G401.6 (cell line): ENCODE results near the gene TNRC6C.

Source experiments
- FAIRE-seq: peaks from 2 replicates; lab custom pipeline; 2012; peaks lifted over from hg19 to GRCh38; lab: Jason Lieb, UNC

TNRC6C gene

GRCh38 chr17:78019367-78019975, 61.0 kb downstream of the TNRC6C start:
- FAIRE-seq, result peak; percentile 96

DNA sequence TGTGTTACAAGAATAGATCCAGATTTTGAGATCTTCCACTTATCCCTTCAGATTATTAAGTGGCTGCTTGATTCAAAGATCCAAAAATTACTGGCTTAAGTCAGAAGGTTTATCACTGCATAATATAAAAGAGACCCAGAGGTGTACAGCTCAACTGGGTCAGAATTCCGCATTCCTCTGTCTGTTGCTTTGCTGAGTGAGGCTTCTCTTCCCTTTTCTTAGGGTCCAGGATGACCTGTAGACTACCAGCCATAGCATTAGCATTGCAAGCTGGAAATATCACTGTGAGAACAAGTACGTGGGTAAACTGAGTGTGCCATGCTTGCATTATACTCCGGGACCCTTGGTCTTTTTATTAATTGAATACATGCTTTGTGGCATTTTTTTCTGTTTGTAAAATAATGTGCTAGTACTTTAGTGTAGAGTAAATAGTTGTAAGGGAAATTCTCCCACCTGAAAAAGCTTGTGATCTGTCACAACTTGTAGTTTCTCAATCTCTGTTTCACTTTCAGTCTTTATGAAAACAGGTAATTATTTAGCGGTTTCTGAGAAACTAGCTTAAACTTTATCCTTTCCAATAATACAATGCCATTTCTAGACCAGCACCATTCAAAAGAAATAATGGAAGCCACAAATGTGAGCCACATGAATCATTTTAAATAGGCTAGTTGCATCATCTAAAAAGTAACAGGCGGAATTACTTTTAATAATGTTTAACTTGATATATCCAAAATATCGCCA, 61.6 kb downstream of the TNRC6C start:
- FAIRE-seq, result no peak

DNA sequence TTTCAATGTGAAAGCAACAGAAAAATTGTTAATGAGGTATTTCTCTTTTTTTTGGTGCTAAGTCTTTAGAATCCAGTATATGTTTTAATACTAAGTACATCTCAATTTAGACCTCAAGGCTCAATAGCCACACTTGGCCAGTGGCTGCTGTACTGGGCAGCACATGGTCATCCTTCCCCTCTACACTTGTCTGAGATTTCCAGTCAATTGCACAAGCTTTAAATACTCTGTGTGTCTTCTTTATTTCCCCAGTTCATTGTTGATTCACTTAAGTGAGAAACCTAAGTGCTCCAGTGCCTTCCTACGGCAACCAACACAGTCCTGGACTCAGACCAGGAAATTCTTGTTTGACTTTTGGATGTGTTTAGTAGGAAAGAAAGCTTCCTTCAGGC, 62.2 kb downstream of the TNRC6C start:
- no peak for FAIRE-seq

GRCh38 chr17:78022425-78022824, 63.9 kb downstream of the TNRC6C start:
- FAIRE-seq, result no peak

GRCh38 chr17:78023042-78023441, 64.5 kb downstream of the TNRC6C start:
- FAIRE-seq, result no peak

- no peak for FAIRE-seq
These were observed 67.9 kb downstream of the TNRC6C start for GRCh38 chr17:78026381-78026780.

GRCh38 chr17:78027121-78027520, 68.6 kb downstream of the TNRC6C start:
- FAIRE-seq, result no peak

DNA sequence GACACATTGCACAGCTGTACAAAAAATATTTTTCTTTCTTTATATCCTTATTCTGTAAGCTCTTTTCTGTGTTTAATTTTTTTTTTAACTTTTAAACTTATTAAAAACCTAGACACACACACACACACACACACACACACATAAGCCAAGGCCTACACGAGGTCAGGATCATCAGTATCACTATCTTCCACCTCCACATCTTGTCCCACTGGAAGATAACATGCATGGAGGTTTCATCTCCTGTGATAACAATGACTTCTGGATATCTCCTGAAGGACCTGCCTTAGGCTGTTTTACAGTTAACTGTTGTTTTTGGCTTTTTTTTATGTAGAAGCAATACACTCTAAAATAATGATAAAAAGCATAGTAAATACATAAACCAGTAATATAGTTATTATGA, 71.2 kb downstream of the TNRC6C start:
- no peak for FAIRE-seq

GRCh38 chr17:78031435-78031834, 72.9 kb downstream of the TNRC6C start:
- FAIRE-seq, result no peak

DNA sequence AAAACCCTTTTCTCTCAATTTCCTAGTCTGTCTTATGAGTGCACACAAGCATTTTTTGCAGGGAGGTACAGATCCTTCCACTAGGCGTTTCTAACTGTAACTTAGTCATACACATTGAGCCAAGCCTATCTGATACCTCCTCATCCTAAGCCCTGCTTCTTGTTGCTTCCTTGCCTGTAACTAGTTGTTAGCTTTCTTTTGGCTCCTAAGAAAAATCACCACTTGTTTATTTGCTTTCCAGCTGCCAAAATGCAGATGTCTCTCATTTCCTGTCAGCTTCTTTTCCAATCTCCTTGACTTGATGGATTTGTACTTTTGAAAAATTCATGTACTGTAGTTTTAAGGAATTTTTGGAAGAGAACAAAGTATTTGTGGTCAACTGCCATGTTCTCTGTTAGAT, 73.7 kb downstream of the TNRC6C start:
- FAIRE-seq, result no peak

- no peak for FAIRE-seq
These were observed 76.1 kb downstream of the TNRC6C start for GRCh38 chr17:78034429-78035091.

DNA sequence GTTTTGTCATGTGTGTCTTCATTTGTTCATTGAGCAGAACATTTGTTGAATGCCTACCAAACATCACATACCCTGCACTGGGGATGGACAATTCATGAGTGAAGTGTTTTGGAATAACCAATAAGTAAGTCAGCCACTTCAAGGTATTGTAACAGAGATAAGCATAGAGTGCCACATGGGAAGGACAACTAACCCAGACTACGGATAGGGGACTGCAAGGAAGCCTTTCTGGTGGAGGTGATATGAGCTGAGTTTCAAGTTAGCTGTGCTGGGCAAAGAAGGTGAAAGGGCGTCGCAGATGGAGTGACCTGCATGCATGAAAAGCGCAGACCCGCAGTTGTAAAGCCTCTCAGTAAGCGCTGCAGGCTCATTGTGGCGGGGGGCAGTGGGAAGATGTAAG, 78.8 kb downstream of the TNRC6C start:
- FAIRE-seq, result no peak

- no peak for FAIRE-seq
These were observed 80.3 kb downstream of the TNRC6C start for GRCh38 chr17:78038748-78039288.

DNA sequence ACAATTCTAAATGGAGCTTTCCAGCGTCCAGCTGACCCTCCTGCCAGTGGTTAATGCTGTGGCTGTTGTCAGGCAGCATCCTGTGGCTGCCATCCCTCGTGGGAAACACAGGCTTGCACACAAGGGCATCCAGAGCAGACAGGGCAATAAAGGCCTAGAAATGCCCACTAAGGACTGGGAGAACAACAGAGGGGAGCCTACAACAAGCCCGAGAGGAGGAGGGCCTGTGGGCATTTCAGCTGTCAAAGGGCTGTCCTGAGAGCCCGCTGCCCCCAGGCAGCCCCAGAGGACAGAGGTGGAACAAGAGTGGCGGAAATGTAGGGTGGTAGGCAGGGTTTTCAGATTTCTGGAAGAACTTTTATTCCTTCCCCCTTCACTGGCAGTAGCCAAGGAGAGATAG, 81.1 kb downstream of the TNRC6C start:
- FAIRE-seq, result no peak

- no peak for FAIRE-seq
These were observed 82.2 kb downstream of the TNRC6C start for GRCh38 chr17:78040440-78041385.

- FAIRE-seq, result no peak
These were observed 83.1 kb downstream of the TNRC6C start for GRCh38 chr17:78041386-78042179.

DNA sequence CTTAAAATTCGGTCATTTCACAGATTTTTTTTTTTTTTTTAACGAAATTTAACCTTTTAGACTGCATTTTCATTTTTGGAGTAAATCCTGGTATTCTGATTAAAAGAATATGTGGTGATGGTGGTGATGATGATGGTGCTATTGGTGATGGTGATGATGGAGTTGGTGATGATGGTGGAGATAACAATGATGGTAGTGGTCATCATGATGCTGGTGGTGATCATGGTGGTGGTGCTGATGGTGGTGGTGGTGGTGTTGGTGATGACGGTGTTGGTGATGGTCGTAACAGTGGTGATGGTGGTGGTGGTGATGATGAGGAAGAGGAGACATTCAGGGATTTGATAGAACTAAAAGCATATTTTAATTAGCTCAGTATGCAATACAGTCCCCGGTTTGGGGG, 84.0 kb downstream of the TNRC6C start:
- no peak for FAIRE-seq

DNA sequence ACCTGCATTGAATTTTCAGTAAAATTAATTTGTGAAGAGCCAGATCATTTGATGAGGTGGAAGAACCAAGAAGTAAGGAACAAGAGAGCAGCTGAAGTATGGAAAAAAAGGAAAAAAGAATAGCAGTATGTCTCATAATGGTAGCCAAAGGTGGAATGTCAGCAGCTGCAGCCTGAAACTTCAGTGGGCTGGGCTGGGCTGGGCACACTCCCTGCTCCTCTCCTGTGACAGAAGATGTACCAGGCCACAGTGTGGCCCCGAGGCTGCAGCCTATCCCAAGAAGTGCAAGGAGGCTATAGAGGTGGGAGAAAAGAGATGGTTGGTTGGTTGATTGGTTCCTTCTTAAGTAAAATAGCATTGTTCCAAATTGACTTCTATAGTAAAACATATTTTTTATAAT, 84.5 kb downstream of the TNRC6C start:
- no peak for FAIRE-seq

- no peak for FAIRE-seq
These were observed 85.9 kb downstream of the TNRC6C start for GRCh38 chr17:78044280-78044835.

DNA sequence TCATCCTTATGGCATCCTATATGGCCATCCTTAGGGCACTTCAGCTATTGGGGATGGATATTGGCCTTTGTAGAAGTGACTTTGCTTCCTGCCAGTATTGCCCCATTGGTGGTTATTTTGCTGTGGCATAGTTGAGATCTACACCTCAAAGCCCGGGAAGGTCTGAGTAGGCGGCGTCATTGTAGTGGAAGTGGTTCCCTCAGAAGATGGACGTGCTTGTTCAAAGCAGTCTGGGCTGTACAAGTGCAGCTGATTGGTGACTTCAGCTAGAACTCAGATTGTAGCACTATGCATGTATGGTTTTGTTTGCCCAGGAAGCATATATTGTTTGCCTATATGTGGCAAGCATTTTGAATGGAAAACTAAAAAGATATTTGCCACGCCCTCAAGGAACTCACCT, 86.8 kb downstream of the TNRC6C start:
- no peak for FAIRE-seq

- no peak for FAIRE-seq
These were observed 88.4 kb downstream of the TNRC6C start for GRCh38 chr17:78046923-78047322.
